ENCODE measurements around the gene COBL. TPM values are rescaled to one million over a fixed set of nuclear protein-coding genes. Genes with fewer than 3 reads are reported as not detected.

The COBL gene
- total and polyA plus RNA-seq, 2 of the 4 experiments (the other 2 are of a cell fraction): under 0.01 TPM; not detected in 1

DNA sequence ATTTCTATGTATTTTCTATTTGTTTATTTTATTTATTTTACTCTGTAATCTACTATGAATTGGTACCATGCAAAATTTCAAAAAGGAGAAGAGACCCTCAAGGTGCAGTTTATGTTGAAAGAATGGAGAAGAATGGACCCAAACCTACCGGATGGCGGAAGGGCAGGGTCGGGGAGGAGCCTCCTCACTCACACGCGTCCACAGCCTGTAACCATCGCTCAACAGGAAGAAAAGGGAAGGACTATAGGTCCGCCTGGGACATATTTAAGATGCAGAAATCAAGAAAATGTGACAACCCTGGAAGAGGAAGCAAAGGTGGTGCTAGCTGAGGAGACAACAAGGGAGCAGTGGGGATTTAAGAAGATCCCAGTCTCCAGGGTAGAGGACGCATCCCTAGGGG lies 158.4 kb downstream of the COBL start:
- no peak overlapping the region for H3K56ac ChIP-seq (ENCODE audit: extremely low read depth, insufficient read depth, low read length)
- H2AFZ ChIP-seq (replicated peaks; ENCODE audit: low read length, poor library complexity): no peak overlapping the region
- H4K5ac ChIP-seq (ENCODE audit: low read depth, low read length): no peak overlapping the region
- H3K4me1 ChIP-seq (ENCODE audit: control insufficient read depth, insufficient read depth, low read length): no peaks in the 10 kb centered on the region
- no peaks in the 10 kb centered on the region for H3K79me1 ChIP-seq (ENCODE audit: low read depth in 1 of 2, low read length in 2 of 2)
- no peak overlapping the region for H3K9ac ChIP-seq (ENCODE audit: low read depth, low read length)
- no peak overlapping the region for H2AK9ac ChIP-seq (replicated peaks; ENCODE audit: low read depth, low read length, poor library complexity)
- H3K18ac ChIP-seq (ENCODE audit: low read depth, low read length): no peak overlapping the region
- no peak overlapping the region for H3K27ac ChIP-seq (ENCODE audit: insufficient read depth, low read length)
- 29% methylated on average over 1 of the region's 8 CpGs; no CpG with 5 or more reads in 1 of the 2 experiments for WGBS, 2 experiments (ENCODE audit: extremely low coverage in 2 of 2, insufficient read length in 1 of 2)
- no peak overlapping the region for H3K14ac ChIP-seq (replicated peaks; ENCODE audit: low read depth, low read length)
- no peak overlapping the region for H2BK120ac ChIP-seq (ENCODE audit: low read depth, low read length)
- H3K4me2 ChIP-seq (ENCODE audit: low read depth, low read length): no peak overlapping the region
- BruUV-seq (replicated peaks): no TSS peak
- H3K9me3 ChIP-seq (ENCODE audit: control insufficient read depth, insufficient read depth, low read length): no peaks in the 10 kb centered on the region
- no peak overlapping the region for H2BK20ac ChIP-seq (ENCODE audit: low read depth, low read length)
- no peak overlapping the region for H2BK5ac ChIP-seq (ENCODE audit: low read depth, low read length, poor library complexity, severe bottlenecking)
- no peaks in the 10 kb centered on the region for H3K36me3 ChIP-seq (ENCODE audit: control insufficient read depth, insufficient read depth, low read length)
- POLR2A ChIA-PET (ENCODE audit: unreplicated experiment): no interaction called here
- no peak for DNase-seq
- ATAC-seq (ENCODE audit: low read depth): no peak
- intact Hi-C loops (cut with micrococcal nuclease) (no loop called here), dilution Hi-C loops (cut with HindIII; ENCODE audit: low sequenced_read_pairs, unreplicated experiment) (no loop called here), in situ Hi-C loops (cut with MboI; ENCODE audit: low sequenced_read_pairs) (loop anchor here (25.0 kb wide), 1 partner anchor 1021 kb away; no protein-coding TSS in a partner anchor)
- H2BK15ac ChIP-seq (ENCODE audit: low read depth, low read length): no peak overlapping the region
- H2AK5ac ChIP-seq (ENCODE audit: low read depth, low read length): no peak overlapping the region
- H4K91ac ChIP-seq (ENCODE audit: insufficient read depth, low read depth, low read length): no peak overlapping the region
- H4K20me1 ChIP-seq (ENCODE audit: insufficient read depth, low read length): no peaks in the 10 kb centered on the region
- H3K23ac ChIP-seq (ENCODE audit: low read depth, low read length): no peak overlapping the region
- H3K4ac ChIP-seq (ENCODE audit: low read depth, low read length): no peak overlapping the region
- no peak for TF ChIP-seq CHD1 (IDR thresholded peaks at IDR 0.05; ENCODE audit: low read depth, low read length)
- TF ChIP-seq BHLHE40 (IDR thresholded peaks at IDR 0.05; ENCODE audit: low read depth, low read length): no peak
- no peak for TF ChIP-seq FOS (IDR thresholded peaks at IDR 0.05; ENCODE audit: low read depth, low read length)
- no peak for TF ChIP-seq MAZ (IDR thresholded peaks at IDR 0.05; ENCODE audit: borderline replicate concordance, low read depth, low read length)
- TF ChIP-seq, protein P1, sequence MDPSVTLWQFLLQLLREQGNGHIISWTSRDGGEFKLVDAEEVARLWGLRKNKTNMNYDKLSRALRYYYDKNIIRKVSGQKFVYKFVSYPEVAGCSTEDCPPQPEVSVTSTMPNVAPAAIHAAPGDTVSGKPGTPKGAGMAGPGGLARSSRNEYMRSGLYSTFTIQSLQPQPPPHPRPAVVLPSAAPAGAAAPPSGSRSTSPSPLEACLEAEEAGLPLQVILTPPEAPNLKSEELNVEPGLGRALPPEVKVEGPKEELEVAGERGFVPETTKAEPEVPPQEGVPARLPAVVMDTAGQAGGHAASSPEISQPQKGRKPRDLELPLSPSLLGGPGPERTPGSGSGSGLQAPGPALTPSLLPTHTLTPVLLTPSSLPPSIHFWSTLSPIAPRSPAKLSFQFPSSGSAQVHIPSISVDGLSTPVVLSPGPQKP (IDR thresholded peaks at IDR 0.05; ENCODE audit: borderline replicate concordance, low read depth, low read length): no peak
- TF ChIP-seq MAFK (IDR thresholded peaks at IDR 0.05; ENCODE audit: low read depth, low read length): no peak
- no peak for TF ChIP-seq CEBPB (IDR thresholded peaks at IDR 0.05; ENCODE audit: low read depth, low read length)
- TF ChIP-seq, protein P2, sequence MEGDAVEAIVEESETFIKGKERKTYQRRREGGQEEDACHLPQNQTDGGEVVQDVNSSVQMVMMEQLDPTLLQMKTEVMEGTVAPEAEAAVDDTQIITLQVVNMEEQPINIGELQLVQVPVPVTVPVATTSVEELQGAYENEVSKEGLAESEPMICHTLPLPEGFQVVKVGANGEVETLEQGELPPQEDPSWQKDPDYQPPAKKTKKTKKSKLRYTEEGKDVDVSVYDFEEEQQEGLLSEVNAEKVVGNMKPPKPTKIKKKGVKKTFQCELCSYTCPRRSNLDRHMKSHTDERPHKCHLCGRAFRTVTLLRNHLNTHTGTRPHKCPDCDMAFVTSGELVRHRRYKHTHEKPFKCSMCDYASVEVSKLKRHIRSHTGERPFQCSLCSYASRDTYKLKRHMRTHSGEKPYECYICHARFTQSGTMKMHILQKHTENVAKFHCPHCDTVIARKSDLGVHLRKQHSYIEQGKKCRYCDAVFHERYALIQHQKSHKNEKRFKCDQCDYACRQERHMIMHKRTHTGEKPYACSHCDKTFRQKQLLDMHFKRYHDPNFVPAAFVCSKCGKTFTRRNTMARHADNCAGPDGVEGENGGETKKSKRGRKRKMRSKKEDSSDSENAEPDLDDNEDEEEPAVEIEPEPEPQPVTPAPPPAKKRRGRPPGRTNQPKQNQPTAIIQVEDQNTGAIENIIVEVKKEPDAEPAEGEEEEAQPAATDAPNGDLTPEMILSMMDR (conservative IDR thresholded peaks at IDR 0.05; ENCODE audit: low read depth, low read length): no peak
- TF ChIP-seq RAD21 (IDR thresholded peaks at IDR 0.05; ENCODE audit: low read length): no peak
- TF ChIP-seq, protein P3, sequence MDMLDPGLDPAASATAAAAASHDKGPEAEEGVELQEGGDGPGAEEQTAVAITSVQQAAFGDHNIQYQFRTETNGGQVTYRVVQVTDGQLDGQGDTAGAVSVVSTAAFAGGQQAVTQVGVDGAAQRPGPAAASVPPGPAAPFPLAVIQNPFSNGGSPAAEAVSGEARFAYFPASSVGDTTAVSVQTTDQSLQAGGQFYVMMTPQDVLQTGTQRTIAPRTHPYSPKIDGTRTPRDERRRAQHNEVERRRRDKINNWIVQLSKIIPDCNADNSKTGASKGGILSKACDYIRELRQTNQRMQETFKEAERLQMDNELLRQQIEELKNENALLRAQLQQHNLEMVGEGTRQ (IDR thresholded peaks at IDR 0.05; ENCODE audit: low read depth, low read length): no peak
- TF ChIP-seq RFX5 (IDR thresholded peaks at IDR 0.05; ENCODE audit: low read depth, low read length): no peak
- no peak for TF ChIP-seq NFE2L2 (IDR thresholded peaks at IDR 0.05; ENCODE audit: low read depth, low read length)
- TF ChIP-seq SMC3 (IDR thresholded peaks at IDR 0.05; ENCODE audit: low read depth, low read length): no peak
- TF ChIP-seq RCOR1 (IDR thresholded peaks at IDR 0.05; ENCODE audit: insufficient replicate concordance, low read length): no peak
- TF ChIP-seq MXI1 (IDR thresholded peaks at IDR 0.05; ENCODE audit: borderline replicate concordance, low read depth, low read length): no peak
- TF ChIP-seq POLR2A (IDR thresholded peaks at IDR 0.05; ENCODE audit: low read depth, low read length): no peak
- H3K4me3 ChIP-seq (ENCODE audit: insufficient read depth, low read depth, low read length): no peak overlapping the region
- CTCF ChIA-PET: interaction anchor here (1.4 kb wide), 1 partner anchor 17 kb away, joined by 3 read pairs; no protein-coding TSS in a partner anchor
- no peaks in the 10 kb centered on the region for H3K9me1 ChIP-seq (ENCODE audit: insufficient read depth, low read length)
- peaks cover 10% of the 10 kb centered on the region; the same call in 1 of the 2 replicates for H3K27me3 ChIP-seq (ENCODE audit: control insufficient read depth, insufficient read depth, low read length)
- no peak overlapping the region for H4K8ac ChIP-seq (ENCODE audit: low read depth in 2 of 2, low read length in 2 of 2)

Data from IMR-90 (cell line).